ENCODE results near the gene FRMPD2. TPM values are rescaled to one million over a fixed set of nuclear protein-coding genes. Genes with fewer than 3 reads are reported as not detected.
A peak's percentile ranks its signal among the peaks of the same experiment; 100 is the strongest.
"Not testable (repeated sequence)": the region's sequence is repeated elsewhere in the genome, so short reads cannot be mapped to it uniquely, and the experiment has no call there.

The FRMPD2 gene
- total and polyA plus RNA-seq, 4 donors = 1.8 to 26.7 (median 7.0) TPM

- not testable (repeated sequence) for H3K9ac ChIP-seq (ENCODE audit: insufficient read depth in 1 of 2, low read length in 2 of 2); H3K36me3 ChIP-seq (ENCODE audit: control insufficient read depth in 4 of 4, insufficient read depth in 4 of 4, low read length in 4 of 4); H3K27me3 ChIP-seq (ENCODE audit: control insufficient read depth in 3 of 3, insufficient read depth in 3 of 3, low read length in 2 of 3); H3K9me3 ChIP-seq (ENCODE audit: control insufficient read depth in 4 of 4, insufficient read depth in 3 of 4, low read length in 3 of 4); ATAC-seq (ENCODE audit: insufficient read depth, low FRiP score); H3K4me1 ChIP-seq (ENCODE audit: control insufficient read depth in 5 of 5, insufficient read depth in 5 of 5, low read length in 5 of 5); H3K4me3 ChIP-seq; DNase-seq; H3K27ac ChIP-seq (ENCODE audit: low read depth in 1 of 2, low read length in 1 of 2)
- WGBS, 2 donors = 90 to 94% methylated on average over 2 of the region's 3 CpGs
These were observed 133.5 kb downstream of the FRMPD2 start for GRCh38 chr10:48140949-48141348.

GRCh38 chr10:48139953-48140850 is 134.3 kb downstream of the FRMPD2 start:
- not testable (repeated sequence) for H3K4me3 ChIP-seq; H3K36me3 ChIP-seq (ENCODE audit: control insufficient read depth in 4 of 4, insufficient read depth in 4 of 4, low read length in 4 of 4); DNase-seq; H3K9me3 ChIP-seq (ENCODE audit: control insufficient read depth in 4 of 4, insufficient read depth in 3 of 4, low read length in 3 of 4); H3K4me1 ChIP-seq (ENCODE audit: control insufficient read depth in 5 of 5, insufficient read depth in 5 of 5, low read length in 5 of 5); H3K27me3 ChIP-seq (ENCODE audit: control insufficient read depth in 3 of 3, insufficient read depth in 3 of 3, low read length in 2 of 3); ATAC-seq (ENCODE audit: insufficient read depth, low FRiP score); H3K9ac ChIP-seq (ENCODE audit: insufficient read depth in 1 of 2, low read length in 2 of 2)
- WGBS, 2 donors = 69 to 81% methylated on average over 17 to 23 of the region's 53 CpGs
- peak overlapping the region in 1 of 2 donors; percentile 6 for H3K27ac ChIP-seq (ENCODE audit: low read depth in 1 of 2, low read length in 1 of 2)

DNA sequence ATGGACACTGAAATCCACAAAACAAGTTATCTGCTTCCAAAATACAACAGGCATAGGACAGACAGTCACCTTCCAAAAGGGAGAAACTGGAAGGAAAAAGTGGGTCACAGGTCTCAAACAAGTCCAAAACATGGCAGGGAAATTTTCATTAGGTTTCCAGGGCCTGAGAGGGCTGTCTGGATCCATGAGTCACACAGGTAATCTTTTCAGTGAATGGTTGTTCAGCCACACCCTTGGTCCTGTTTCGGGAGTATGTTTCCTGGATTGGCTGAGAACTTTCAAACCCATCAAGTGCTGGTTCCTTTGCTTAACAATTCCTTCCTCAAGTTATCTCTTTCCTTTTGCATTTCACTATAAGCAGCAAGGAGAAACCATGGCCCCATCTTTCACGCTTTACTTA is 145.5 kb downstream of the FRMPD2 start:
- not testable (repeated sequence) for DNase-seq; H3K9me3 ChIP-seq (ENCODE audit: control insufficient read depth in 4 of 4, insufficient read depth in 3 of 4, low read length in 3 of 4); H3K27me3 ChIP-seq (ENCODE audit: control insufficient read depth in 3 of 3, insufficient read depth in 3 of 3, low read length in 2 of 3); H3K4me3 ChIP-seq; ATAC-seq (ENCODE audit: insufficient read depth, low FRiP score); H3K36me3 ChIP-seq (ENCODE audit: control insufficient read depth in 4 of 4, insufficient read depth in 4 of 4, low read length in 4 of 4); H3K9ac ChIP-seq (ENCODE audit: insufficient read depth in 1 of 2, low read length in 2 of 2); H3K4me1 ChIP-seq (ENCODE audit: control insufficient read depth in 5 of 5, insufficient read depth in 5 of 5, low read length in 5 of 5); H3K27ac ChIP-seq (ENCODE audit: low read depth in 1 of 2, low read length in 1 of 2)
- 42 to 82% methylated on average over 1 of the region's 2 CpGs for WGBS, 2 donors

DNA sequence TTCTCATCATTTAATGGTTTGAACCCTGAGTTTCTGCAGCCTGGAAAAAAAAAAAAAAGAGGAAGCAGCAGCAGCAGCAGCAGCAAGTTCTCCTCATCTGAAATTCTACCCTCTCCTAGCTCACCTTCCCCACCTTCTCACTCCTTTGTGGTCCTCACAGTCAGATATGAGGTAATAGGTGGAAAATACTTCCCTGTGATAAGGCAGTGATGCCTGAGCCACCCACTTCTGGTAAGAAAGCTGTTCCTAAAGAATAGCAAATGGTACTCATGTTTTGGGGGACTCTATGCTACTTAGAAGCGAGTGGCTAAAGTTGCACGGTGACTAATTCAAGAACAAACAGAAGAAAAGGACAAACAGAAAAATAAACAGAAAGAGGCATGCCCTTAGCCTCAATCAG is 148.2 kb downstream of the FRMPD2 start:
- DNase-seq; H3K9ac ChIP-seq (ENCODE audit: insufficient read depth in 1 of 2, low read length in 2 of 2); H3K9me3 ChIP-seq (ENCODE audit: control insufficient read depth in 4 of 4, insufficient read depth in 3 of 4, low read length in 3 of 4); H3K4me1 ChIP-seq (ENCODE audit: control insufficient read depth in 5 of 5, insufficient read depth in 5 of 5, low read length in 5 of 5); H3K36me3 ChIP-seq (ENCODE audit: control insufficient read depth in 4 of 4, insufficient read depth in 4 of 4, low read length in 4 of 4); ATAC-seq (ENCODE audit: insufficient read depth, low FRiP score); H3K4me3 ChIP-seq; H3K27me3 ChIP-seq (ENCODE audit: control insufficient read depth in 3 of 3, insufficient read depth in 3 of 3, low read length in 2 of 3); H3K27ac ChIP-seq (ENCODE audit: low read depth in 1 of 2, low read length in 1 of 2): not testable (repeated sequence)
- WGBS, 2 donors = no CpG with 5 or more reads among the region's 2 CpGs

DNA sequence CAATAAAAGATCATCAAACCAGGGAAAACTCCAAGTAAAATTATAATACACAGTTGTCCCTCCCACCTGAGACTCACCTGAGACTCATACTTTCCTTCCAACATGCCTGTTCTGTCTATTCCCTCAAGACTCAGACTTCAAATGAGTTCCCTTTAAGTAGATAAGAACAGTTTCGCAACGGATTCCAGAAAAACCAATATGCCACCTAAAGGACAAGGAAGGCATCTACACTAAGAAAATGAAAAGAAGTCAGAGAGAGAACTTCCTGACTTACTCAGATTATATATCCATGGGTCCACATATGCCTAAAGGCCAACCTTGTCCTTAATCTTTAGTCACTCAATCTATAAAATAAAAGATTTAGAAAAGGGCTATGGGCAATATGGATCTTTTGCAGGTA is 148.9 kb downstream of the FRMPD2 start:
- H3K36me3 ChIP-seq (ENCODE audit: control insufficient read depth in 4 of 4, insufficient read depth in 4 of 4, low read length in 4 of 4); H3K4me1 ChIP-seq (ENCODE audit: control insufficient read depth in 5 of 5, insufficient read depth in 5 of 5, low read length in 5 of 5); H3K9me3 ChIP-seq (ENCODE audit: control insufficient read depth in 4 of 4, insufficient read depth in 3 of 4, low read length in 3 of 4); H3K27me3 ChIP-seq (ENCODE audit: control insufficient read depth in 3 of 3, insufficient read depth in 3 of 3, low read length in 2 of 3); H3K4me3 ChIP-seq; H3K9ac ChIP-seq (ENCODE audit: insufficient read depth in 1 of 2, low read length in 2 of 2); H3K27ac ChIP-seq (ENCODE audit: low read depth in 1 of 2, low read length in 1 of 2); ATAC-seq (ENCODE audit: insufficient read depth, low FRiP score); DNase-seq: not testable (repeated sequence)
- WGBS, 2 donors = 4% methylated on average over 2 of the region's 2 CpGs; no CpG with 5 or more reads in 1 of the 2 donors

GRCh38 chr10:48122618-48123017 is 151.9 kb downstream of the FRMPD2 start:
- not testable (repeated sequence) for ATAC-seq (ENCODE audit: insufficient read depth, low FRiP score); H3K4me3 ChIP-seq; DNase-seq; H3K27ac ChIP-seq (ENCODE audit: low read depth in 1 of 2, low read length in 1 of 2); H3K4me1 ChIP-seq (ENCODE audit: control insufficient read depth in 5 of 5, insufficient read depth in 5 of 5, low read length in 5 of 5); H3K9me3 ChIP-seq (ENCODE audit: control insufficient read depth in 4 of 4, insufficient read depth in 3 of 4, low read length in 3 of 4); H3K9ac ChIP-seq (ENCODE audit: insufficient read depth in 1 of 2, low read length in 2 of 2); H3K36me3 ChIP-seq (ENCODE audit: control insufficient read depth in 4 of 4, insufficient read depth in 4 of 4, low read length in 4 of 4); H3K27me3 ChIP-seq (ENCODE audit: control insufficient read depth in 3 of 3, insufficient read depth in 3 of 3, low read length in 2 of 3)

GRCh38 chr10:48110277-48110676 is 164.2 kb downstream of the FRMPD2 start:
- not testable (repeated sequence) for DNase-seq; H3K27ac ChIP-seq (ENCODE audit: low read depth in 1 of 2, low read length in 1 of 2); H3K4me1 ChIP-seq (ENCODE audit: control insufficient read depth in 5 of 5, insufficient read depth in 5 of 5, low read length in 5 of 5); H3K4me3 ChIP-seq; H3K9ac ChIP-seq (ENCODE audit: insufficient read depth in 1 of 2, low read length in 2 of 2); H3K9me3 ChIP-seq (ENCODE audit: control insufficient read depth in 4 of 4, insufficient read depth in 3 of 4, low read length in 3 of 4); H3K36me3 ChIP-seq (ENCODE audit: control insufficient read depth in 4 of 4, insufficient read depth in 4 of 4, low read length in 4 of 4); ATAC-seq (ENCODE audit: insufficient read depth, low FRiP score); H3K27me3 ChIP-seq (ENCODE audit: control insufficient read depth in 3 of 3, insufficient read depth in 3 of 3, low read length in 2 of 3)
- WGBS, 2 donors = no CpG with 5 or more reads among the region's 3 CpGs
